HG03060 (cell line): Measurements from ENCODE around the gene ABCA3.
"Not testable (repeated sequence)": the region's sequence is repeated elsewhere in the genome, so short reads cannot be mapped to it uniquely, and the experiment has no call there.

Experiments used
- ATAC-seq: cut with Tn5 transposase; IDR thresholded peaks from one replicate; pipeline ENCODE4 v1.9.1; 2021; ENCODE audit warnings: low read depth, moderate number of reproducible peaks; ENCODE audit not compliant: unreplicated experiment

The ABCA3 gene

GRCh38 chr16:2282866-2283555 lies 57.5 kb downstream of the ABCA3 start:
- no peak for ATAC-seq

- ATAC-seq = no peak
Measured at GRCh38 chr16:2282262-2282661, 58.3 kb downstream of the ABCA3 start.

DNA sequence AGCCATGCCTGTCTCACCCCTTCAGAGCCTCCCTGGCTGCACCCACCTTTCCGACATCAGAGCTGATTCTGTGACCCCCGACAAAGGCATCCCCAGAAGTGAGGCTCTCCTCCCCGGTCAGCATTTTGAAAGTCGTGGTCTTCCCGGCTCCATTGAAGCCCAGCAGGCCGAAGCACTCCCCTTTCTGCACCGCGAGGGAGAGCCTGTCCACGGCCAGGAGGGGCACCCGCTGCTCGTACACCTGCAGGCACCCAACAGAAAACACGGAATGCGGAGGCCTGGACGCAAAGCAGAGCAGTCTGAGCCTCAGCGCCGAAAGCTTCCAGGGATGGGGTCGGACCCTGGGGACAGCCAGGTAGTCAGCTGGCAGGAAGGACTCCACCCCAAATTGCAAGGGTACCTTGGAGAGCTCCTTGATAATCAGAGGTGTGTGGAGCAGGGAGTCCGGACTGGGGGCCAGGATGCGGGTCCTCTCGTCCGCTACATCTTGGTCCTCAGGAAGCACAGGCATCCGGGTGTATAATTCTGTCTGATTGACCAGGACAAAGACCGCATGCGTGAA lies 59.5 kb downstream of the ABCA3 start:
- ATAC-seq = no peak

DNA sequence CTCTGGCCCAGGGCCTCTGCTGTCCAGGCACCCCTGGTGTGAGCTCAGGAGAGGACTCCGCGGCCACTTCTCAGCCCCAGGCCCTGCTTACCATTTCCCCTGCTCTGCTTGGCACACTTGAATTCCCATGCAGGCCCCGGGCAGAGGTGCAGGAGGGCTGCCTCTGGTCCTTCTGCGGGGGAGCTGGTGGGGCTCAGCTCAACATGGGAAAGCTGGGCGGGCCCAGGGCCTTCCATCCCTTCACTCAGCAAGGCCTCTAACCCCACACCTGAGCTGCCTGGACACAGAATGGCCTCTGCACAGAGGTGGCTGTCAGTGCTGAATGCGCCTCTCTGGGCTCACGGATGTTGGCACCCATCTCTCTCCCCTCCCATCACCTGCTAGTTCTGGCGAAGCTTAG lies 60.1 kb downstream of the ABCA3 start:
- no peak for ATAC-seq

- ATAC-seq = no peak
Measured at GRCh38 chr16:2278956-2279800, 61.4 kb downstream of the ABCA3 start.

- no peak for ATAC-seq
Measured at GRCh38 chr16:2278272-2278608, 62.3 kb downstream of the ABCA3 start.

DNA sequence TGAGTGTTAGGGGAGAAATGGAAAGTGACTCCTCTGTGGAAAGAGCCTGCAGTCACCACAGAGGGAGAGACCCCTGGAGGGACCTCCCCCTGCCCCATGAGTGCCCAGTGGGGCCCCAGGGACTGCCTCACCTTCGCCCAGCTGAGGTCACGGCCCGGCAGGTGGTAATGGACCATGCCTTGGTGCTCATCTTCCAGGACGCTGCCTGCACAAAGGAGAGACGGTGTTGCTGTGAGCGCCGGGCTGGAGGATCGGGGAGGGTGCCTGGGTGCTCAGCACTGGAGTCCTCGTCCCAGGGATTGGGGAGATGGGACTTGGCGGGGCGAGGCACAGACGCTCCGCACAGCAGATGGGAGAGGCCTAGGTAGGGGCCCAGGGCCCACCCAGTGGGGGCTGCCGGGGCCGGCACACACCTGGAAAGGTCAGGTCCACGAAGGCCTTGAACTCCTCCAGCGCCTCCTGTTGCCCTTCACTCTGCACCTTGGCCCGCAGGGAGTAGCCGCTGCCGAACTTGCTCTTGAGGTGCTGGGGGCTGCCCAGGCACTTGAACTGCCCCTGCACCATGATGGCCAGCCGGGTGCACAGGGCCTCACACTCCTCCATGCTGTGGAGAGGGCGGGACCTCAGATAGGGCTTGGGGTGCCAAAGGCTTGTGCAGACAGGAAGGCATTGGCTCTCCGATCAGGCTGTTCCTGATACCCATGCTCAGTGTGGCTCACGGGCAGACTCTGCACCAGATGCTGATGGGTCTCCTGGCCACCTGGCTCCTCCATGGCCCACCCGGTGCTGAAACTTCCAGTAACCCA lies 62.9 kb downstream of the ABCA3 start:
- ATAC-seq = no peak

- ATAC-seq = no peak
Measured at GRCh38 chr16:2276368-2277195, 63.9 kb downstream of the ABCA3 start.

DNA sequence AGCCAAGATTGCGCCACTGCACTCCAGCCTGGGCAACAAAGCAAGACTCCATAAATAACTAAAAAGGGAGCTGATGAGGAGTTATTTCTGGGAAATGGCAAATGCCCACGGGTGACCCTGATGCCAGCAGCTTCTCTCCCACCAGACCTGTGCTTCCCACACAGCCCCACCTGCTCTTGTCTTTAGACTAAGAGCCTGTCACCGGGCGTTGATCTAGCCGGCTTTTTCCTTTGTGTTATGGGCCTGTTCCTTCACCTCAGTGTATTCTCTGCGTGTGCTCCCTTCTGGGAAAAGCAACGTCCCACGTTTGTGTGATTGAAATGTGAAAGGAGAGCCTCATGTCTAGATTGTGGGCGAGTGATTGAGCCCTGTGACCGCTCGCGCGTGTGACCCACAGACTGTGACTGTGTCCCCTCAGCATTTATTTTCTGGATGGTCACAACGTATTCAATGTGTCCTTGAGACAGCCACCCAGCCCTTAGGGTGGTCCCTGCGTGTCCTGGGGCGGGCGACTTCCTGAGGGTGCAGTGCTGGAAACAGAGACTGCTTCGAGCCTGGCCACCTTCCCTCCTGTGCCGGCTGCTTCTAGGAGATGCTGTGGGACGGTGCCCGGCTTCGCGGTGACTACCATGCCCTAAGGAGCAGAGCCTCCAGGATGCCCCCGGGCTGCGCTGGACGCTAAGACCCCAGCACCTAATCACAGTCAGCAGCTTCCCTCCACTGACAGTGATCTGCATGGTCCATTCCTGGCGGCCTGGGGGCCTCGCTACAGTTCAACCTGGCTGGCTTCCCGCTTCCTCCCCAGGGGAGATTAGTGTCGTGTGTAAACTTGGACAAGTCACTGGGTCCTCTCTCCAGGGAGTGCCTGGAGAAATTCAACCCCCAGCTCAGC lies 64.8 kb downstream of the ABCA3 start:
- no peak for ATAC-seq

GRCh38 chr16:2273931-2274330 lies 66.6 kb downstream of the ABCA3 start:
- no peak for ATAC-seq

- no peak for ATAC-seq
Measured at GRCh38 chr16:2273484-2273883, 67.0 kb downstream of the ABCA3 start.

DNA sequence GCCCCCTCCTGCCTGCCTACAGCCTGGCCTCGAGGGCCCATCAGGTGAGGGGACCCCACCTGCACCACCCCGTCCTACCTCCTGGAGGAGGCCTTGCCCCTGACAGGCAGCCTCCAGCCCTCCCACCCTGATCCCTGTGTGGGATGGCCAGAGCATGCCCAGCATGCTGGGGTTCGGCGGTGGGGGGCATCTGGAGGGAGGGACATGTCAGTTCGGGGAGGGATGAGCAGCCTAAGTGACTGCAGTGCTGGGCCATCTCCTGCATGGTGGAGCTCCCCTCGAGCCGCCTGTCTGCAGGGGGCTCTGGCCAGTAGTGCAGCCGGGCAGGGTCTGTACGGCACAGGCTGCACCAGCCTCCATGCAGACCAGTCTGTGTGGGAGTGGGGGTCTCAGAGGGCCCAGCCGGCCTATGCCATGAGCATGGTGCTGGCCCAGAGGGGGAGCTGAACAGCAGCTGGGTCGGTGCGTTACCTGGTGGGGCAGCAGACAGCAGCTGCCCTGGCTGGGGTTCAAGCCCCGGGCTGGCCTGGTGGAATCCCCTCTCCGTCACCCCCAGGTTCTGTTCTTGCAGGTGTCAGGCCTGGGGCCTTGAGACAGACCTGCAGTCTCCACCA lies 68.6 kb downstream of the ABCA3 start:
- ATAC-seq = no peak

DNA sequence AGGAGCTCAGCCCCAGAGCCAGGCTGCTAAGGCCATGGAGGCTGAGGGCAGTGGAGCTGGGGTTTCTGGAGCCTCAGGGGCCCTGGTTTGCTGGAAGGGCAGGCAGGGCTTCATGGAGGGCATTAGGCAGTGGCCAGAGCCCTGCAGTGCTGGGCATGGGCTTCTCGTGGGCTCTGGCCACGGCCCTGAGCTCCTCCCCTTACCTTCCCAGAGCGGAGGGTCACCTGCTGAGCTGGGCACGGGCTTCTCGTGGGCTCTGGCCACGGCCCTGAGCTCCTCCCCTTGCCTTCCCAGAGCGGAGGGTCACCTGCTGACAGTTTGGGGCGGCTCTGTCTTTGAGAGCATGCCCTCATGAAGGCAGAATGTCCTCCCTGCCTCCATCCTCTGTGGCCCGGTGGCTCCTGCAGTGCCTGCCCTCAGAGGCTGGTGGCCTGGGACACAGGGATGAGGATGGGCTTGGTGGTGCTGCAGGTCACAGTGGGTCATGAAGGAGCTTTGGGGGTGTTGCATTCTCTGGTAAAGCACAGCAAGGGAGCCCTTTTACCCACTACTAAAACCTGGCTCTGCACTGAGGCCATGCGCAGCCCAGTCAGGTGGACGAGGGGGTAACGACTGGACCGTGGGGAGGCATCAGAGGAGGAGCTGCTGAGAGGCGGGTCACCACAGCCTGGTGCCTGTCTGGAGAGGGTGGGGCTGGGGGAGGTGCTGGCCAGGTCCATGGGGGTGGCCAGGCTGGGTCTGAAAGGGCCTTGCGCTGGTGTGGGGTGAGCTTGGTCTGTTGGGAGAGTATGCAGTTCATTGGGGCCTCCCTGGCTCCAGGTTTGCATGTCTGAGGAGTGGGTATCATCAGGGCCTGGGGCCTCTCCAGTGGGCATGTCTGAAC lies 69.7 kb downstream of the ABCA3 start:
- no peak for ATAC-seq

GRCh38 chr16:2270070-2270462 lies 70.5 kb downstream of the ABCA3 start:
- ATAC-seq = no peak

- ATAC-seq = peak; percentile 56
Measured at GRCh38 chr16:2267913-2268666, 72.4 kb downstream of the ABCA3 start, which contains the start of gene RNPS1. Gene RNPS1, minus strand, starts transcription at chr16:2268126. Its CDS starts 3,483 bp downstream, at chr16:2264643.

- ATAC-seq = peak; percentile 13
Measured at GRCh38 chr16:2267505-2267912, 73.0 kb downstream of the ABCA3 start.

DNA sequence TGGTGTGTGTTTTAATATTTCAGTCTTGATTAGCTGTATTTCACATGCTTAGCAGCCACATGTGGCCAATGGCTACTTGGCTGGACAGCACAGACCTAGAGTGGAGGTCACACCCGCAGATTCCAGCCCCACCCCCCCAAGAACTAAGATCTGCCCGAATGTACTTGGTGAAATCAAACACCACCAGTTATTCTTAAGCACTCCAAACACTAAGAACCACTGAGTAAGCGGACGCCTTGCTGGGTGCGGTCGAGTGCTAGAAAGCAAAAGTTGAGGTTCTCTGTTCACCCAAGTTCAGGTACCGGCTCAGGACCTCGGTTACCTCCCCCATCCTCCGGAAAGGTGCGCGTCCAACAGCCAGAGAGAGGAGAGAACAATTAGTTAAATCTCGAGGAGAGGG lies 73.6 kb downstream of the ABCA3 start:
- ATAC-seq = not testable (repeated sequence)
